Measurements from ENCODE around the gene N4BP3. TPM values are rescaled to one million over a fixed set of nuclear protein-coding genes. Genes with fewer than 3 reads are reported as not detected.

The N4BP3 gene
- total RNA-seq, 1 donor from 2014 or later: 16.6 TPM

DNA sequence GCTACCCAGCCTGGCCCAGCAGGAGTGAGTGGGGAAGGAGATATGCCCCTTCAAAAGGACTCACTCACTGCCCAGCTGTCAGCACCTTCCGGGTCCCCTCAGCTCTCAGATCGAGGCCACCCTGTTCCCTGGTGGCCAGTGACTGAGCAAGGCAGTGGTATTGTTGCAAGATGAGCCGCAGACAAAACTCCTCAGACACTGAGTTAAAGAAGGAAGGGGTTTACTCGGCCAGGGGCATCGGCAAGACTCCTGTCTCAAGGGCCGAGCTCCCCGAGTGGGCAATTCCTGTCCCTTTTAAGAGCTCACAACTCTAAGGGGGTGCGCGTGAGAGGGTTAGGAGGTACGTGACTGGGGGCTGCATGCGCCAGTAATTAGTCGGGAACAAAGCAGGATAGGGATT is 9.7 kb upstream of the N4BP3 start:
- no peak for DNase-seq (ENCODE audit: low read depth, low spot score)

DNA sequence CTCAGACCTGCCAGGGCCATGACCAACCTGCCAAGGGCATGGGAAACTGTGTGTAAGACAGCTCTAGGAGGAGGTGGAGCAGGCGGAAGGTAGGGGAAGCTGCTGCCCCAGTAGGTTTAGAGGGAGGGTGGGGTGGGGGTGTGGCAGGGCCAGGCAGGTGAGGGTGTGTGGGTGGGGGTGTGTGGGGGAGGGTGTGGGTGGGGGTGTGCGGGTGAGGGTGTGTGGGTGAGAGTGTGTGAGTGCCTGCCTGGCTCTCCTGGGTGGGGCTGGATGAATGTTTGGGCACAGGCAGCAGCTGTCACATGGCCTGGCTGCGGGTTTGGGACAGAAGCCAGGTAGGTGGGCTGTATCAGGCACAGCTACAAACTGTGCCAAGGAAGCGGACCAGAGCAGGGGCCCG is 8.8 kb upstream of the N4BP3 start:
- DNase-seq (ENCODE audit: low read depth, low spot score): no peak

DNA sequence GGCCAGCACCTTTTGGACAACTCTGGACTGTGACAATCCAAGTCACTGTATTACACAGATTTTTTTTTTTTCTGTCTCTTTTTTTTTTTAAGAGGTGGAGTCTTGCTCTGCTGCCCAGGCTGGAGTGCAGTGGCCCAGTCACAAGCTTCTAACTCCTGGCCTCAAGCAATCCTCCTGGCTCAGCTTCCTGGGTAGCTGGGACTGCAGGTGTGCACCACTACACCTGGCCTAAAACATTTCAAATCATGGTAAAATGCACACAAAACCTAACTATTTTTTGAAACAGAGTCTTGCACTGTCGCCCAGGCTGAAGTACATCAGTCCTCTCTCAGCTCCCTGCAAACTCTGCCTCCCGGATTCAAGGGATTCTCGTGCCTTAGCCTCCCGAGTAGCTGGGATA is 7.2 kb upstream of the N4BP3 start:
- DNase-seq (ENCODE audit: low read depth, low spot score): no peak

DNA sequence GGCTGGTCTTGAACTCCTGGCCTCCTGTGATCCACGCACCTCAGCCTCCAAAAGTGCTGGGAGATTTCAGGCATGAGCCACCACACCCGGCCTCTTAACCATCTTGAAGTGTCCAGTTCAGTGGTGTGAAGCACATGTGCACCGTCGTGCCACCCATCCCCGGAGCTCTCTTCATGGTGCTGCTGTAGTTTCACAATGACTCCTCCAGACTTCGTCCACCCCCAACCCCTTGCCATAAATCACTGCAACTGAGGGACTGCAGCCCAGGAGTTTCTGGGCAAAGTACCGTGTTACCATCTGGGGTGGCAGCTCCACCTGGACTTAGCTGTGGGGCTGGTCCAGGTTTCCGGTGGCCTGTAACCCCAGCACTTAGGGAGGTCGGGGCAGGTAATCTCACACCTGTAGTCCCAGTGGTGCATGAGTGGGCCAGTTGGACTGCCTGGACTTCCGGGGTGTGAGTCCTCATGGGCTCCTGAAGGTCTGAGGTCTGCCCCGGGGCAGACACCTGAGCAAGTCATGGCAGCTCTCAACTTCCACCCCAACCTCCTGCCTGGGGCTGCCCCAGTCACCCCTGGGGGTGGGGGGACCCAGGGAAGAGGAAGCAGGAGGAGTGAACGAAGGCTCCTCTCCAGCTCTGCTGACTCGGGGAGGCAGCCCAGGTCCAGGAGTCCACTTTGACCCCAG is 6.6 kb upstream of the N4BP3 start:
- DNase-seq (ENCODE audit: low read depth, low spot score): no peak

DNA sequence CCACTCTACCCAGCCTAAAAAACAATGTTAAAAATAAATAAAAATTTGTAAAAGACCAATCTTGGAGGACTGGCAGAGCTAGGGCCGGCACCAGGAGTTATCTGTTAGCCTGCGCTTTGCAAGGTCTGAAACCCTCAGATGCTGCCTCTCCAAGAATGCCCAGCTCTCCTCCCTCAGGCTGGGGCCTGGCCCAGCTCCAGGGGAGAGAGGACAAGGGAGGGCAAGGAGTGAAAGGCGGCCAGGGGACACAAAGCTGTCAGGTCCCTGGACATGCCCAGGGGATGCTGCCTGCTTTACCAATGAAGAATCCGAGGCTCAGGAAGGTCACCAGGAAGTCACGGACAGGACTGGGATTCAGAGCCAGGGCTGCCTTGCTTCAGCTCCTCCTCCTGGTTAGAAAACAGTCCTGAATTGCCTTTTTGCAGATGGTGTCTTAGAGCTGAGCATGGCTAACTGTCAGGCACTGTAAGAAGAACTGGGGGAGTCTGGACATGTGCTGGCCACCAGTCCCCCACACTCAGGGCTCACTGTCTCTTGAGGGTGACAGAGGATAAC is 5.5 kb upstream of the N4BP3 start:
- no peak for DNase-seq (ENCODE audit: low read depth, low spot score)

DNA sequence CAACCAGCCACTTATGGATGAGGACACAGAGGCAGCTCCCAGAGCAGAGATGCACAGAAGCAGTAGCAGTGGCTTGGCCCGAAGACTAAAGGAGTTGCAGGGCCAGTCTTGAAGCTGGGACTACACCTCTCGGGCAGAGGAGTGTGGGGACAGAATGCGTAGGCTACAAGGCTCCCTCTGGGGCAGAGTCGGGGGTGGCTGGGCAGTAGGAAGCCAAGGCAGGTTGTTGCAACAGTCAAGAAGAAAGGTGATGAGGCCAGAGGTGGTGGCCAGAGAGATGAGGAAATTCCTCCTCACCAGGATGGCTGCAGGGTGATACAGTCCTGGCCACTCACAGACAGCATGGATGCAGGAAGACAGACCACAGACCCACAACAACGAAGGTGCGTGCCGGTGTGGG is 4.9 kb upstream of the N4BP3 start:
- no peak for DNase-seq (ENCODE audit: low read depth, low spot score)

DNA sequence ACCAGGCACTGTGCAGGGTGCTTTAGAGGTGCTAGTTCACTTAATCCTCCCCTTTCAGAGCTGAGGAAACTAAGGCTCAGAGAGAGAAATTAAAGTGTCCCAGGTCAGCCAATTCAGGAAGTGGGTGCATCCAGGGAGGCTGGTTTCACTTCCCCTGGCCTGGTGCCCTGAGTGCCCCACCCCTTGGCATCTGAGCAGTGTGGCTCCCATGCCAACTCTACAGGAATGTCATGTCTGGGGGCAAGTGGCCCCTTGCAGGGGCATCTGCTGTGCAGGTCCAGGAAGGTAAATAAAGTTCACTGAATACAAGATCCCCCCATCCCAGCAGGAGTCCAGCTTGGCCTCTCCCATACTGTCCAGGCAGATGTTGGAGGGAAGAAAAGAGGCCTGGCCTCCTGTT is 4.4 kb upstream of the N4BP3 start:
- DNase-seq (ENCODE audit: low read depth, low spot score): no peak

DNA sequence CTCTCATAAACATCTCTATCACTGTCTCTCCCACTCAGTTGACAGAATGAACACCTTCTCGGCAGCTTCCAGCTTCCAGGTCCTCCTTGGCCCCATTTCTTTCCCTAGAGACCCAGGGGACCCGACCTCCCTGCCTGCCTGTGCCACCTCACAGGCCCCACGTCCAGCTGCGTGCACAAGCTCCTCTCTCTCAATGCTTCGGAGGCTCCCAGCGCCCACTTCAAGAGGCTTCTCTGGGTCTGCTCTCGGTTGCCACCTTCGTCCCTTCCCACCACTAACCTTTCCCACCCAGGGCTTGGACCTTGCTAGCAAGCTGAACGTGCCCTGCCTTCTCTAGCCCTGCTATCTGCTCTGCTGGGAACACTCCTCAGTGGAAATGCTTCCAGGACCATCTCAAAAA is 2.8 kb upstream of the N4BP3 start:
- no peak for DNase-seq (ENCODE audit: low read depth, low spot score)

DNA sequence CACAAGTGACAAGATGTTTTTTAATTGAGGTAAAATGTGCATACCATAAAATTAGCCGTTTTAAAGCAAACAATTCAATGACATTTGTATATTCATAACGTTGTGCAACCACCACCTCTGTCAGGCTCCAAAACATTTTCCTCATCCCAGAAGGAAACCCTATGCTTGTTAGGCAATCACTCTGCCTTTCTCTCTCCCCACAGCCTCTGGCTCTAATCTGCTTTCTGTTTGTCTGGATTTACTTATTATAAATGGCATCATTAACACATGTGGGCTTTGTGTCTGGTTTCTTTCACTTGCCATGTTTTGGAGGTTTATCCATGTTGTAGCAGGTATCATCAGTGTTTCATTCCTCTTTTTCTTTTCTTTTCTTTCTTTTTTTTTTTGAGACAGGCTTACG is 1.4 kb upstream of the N4BP3 start:
- DNase-seq (ENCODE audit: low read depth, low spot score): no peak

DNA sequence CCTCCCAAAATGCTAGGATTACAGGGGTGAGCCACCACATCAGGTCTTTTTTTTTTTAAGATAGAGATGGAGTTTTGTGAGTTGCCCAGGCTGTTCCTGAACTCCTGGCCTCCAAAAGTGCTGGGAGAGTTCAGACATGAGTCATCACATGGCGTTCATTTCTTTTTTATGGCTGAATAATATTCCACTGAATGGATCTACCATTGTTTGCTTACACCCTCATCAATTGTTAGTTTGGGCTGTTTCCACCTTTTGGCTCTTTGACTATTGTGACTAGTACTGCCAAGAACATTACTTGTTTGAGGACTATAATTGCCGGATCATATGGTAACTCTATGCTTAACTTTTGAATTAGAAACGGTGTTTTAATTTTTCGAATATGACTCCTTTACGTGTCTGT is 787 bp upstream of the N4BP3 start:
- no peak for DNase-seq (ENCODE audit: low read depth, low spot score)

DNA sequence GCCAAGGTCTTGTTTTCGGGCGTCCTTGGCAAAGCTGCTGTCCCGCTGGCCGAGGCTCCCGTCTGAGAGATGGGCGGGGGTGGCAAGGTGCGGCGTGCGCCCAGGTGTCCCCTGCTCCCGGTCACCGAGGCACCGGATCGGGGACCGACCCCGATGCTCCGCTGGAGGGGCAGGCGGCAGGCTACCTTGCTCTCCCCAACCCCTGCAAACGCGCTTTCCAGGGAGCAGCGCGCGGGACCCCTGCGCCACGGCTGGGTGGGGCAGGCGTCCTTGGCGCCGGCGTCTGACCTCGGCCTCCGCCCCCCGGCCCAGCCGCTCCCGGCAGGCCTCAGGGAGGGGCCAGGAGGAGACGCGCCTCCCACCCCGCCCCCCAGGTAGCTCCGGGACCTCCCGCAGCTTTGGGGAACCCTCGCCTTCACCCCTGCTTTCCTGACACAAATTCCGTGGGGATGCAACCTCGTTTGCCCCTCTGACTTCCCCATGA is 551 bp downstream of the N4BP3 start:
- DNase-seq (ENCODE audit: low read depth, low spot score): no peak

DNA sequence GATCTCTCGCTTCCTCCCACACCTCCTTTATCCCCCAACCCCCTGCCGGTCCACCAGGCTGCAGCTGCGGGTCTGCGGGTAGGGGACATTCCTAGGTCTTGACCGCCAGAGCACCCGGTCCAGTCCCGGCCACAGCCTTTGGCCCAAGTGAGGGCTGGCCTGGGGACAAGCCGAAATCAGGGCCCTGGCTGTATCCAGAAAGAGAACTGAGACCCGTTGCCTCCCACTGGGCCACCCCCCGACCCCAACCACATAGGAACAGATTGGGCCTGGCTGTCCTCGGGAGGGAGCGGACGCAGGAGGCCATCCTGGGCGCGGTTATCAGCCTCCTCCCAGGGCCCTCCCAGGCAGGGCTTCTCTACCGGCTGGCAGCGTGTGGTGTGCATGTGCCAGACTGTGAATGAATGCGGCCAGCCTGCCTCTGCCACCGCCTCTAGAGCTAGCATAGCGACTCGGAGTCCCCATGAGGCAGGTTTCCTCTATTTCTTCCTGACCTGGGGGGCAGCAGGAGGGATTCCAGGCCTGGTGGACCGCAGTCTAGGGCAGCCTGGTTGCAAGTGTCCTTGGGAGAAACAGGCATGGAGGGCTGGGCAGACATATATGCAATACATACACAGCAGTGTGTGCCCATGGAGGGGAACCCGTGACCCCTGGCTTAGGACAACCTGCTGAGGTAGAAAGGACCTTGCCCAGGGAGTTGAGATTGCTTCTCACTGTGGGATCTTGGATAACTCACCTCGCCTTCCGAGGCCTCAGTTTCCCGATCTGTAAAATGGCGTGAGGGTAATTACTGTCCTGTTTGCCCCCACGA is 1.2 kb downstream of the N4BP3 start:
- DNase-seq (ENCODE audit: low read depth, low spot score): no peak

DNA sequence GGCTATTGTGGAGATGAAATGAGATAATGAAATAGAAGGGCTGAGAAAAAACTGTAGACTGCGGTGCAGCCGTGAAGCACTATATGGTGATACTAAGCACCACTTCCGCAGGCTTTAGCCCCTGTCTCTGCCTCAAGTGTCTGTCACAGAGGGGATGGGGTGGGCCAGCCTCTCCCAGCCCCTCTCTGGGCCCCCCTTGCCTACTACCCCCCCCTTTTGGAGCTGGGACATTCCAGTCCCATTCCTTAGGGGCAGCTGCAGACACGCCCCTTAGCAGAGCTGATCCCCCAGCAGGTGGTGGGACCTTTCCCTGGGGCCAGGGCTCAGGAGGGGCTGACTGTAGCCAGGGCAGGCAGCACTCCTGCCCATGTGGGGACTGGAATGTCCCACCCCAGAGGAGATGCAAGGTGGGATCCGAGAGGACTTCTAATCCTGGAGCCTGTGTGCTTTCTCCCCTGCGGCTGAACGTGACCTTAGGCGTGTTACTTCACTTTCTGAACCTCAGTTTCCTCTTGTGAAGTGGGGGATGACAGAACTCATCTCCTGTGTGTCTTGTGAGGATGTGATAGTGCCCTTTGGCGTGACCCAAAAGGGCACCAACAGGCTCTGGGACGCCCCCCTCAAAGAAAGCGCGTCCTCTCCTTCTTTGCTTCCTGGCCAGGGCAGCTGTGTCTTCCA is 1.9 kb downstream of the N4BP3 start:
- no peak for DNase-seq (ENCODE audit: low read depth, low spot score)

DNA sequence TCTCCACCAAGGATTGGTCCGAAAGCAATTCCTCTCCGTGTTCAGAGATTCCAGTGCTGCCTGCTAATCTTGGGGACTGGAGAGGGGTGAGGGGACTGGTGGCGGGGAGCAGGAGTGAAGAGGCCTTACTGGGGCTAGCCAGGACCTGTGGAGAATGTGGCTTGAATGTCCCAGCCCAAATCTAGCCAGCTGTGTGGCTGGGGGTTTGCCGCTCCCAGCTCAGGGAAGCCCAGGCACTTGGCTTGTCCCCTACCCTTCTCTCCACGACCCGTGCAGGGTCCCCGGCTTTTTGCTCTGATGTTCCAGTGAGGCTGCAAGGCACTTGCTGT is 2.4 kb downstream of the N4BP3 start:
- no peak for DNase-seq (ENCODE audit: low read depth, low spot score)

DNA sequence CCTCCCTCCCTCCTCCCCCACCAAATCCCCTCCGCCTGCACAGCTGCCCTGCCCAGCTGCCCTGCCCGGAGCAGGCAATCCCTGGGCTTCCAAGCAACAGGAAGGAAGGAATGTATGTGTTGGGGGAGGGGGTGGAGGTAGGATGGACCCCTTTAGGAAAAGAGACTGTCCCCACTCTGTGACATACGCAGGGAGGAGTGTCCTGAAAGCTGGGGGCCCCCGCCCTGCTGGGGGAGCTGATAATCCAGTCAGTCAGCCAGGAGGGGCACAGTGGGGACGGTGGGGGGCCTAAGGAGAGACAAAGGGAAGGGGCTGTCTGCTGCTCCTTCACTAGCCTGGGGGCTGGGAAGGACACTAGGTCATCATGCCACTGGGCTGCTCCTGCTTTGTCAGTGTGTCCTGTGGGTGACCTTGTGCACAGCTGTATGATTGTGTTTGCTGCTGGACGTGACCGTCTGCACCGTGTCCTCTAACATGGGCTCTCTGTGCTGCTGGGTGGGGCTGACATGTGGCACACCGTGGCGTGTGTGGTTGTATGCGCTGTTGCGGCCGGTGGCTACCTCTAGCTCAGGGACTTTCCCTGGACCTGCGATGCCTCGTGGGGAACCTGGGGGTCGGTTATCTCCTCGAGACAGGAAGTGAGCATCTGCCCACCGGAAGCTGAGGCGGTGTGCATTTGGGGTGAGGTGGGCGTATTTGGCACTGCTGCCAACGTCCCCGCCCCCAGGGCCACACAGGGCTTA is 3.0 kb downstream of the N4BP3 start:
- DNase-seq (ENCODE audit: low read depth, low spot score): no peak

DNA sequence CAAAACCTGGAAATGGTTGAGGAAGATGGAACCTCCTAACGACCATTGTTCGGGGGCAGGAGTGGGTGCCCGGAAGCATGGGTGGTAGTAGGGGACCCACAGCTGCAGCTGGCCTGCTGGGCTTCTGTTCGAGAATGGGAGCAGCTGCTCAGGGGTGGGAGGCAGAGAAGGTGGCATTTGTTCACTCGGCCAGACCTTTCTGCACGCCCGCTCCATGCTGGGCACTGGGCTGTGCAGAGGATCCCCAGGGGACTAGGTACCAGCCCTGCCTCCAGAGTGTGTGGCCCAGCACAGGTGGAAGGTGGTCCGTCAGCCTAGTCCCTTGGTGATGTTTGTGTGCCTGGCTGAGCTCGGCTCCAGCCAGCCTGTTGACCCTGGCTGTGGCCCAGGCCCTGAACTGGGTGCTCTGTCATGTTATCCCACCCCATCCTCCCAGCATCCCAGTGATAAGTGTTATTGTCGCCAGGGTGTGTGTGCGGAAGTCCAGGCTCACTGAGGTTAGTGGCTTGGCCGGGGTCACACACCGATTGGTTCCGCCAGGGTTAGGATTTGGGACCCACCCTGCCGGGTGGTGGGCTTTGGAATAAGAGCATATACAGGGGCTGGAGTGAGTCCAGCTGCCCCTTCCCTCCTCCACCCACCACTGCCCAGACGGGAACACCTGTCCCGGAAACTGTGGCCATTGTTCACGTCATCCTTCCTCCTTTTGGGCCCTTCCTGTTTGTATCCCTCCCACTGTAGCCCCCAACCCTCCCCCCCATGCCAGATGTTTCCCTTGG is 4.8 kb downstream of the N4BP3 start:
- peak; percentile 35 for DNase-seq (ENCODE audit: low read depth, low spot score)

DNA sequence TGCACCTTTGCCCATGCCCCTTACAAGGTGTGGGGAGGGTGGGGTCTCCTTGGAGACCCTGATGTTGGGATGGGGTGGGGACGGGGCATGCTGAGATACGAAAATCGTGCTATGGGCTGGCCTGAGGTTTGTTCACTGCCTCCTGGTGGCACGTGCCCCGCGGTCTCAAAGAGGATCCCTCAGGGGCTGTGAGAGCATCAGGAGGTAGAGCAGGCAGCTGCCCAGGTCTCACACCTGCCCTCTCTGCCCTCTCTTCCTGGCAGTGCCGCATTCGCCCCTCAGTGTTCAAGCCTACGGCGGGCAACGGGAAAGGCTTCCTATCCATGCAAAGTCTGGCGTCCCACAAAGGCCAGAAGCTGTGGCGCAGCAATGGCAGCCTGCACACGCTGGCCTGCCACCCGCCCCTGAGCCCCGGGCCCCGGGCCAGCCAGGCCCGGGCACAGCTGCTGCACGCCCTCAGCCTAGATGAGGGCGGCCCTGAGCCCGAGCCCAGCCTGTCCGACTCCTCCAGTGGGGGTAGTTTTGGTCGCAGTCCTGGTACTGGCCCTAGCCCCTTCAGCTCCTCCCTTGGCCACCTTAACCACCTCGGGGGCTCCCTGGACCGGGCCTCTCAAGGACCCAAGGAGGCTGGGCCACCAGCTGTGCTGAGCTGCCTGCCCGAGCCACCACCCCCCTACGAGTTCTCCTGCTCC is 6.7 kb downstream of the N4BP3 start:
- no peak for DNase-seq (ENCODE audit: low read depth, low spot score)

DNA sequence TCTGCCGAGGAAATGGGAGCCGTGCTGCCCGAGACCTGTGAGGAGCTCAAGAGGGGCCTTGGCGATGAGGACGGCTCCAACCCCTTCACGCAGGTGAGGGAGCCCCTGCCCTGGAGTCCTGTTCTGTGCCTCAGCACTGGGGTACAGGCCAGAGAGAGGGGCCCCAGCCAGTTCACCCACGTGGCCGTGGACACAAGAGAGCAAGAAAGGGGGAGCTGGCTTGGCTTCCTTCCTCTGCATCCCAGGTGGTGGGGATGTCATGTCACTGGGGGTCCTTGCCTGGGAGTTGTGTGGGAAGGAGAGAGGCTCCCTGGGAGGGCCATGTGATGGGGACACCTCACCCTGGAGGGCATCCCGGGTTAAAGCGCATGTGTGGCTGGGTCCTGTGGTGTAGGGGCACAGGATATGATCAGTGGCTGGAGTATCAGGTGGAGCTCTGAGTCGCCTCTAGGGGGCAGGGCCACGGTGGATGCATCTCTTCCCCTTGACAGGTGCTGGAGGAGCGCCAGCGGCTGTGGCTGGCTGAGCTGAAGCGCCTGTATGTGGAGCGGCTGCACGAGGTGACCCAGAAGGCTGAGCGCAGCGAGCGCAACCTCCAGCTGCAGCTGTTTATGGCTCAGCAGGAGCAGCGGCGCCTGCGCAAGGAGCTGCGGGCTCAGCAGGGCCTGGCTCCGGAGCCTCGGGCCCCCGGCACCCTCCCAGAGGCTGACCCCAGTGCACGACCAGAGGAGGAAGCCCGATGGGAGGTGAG is 7.5 kb downstream of the N4BP3 start:
- DNase-seq (ENCODE audit: low read depth, low spot score): no peak
